GM19397 (cell line): Measurements from ENCODE around the gene GTF2H4.

Source experiments
- ATAC-seq: cut with Tn5 transposase; IDR thresholded peaks from one replicate; pipeline ENCODE4 v1.9.1; 2021; ENCODE audit warnings: mild to moderate bottlenecking, moderate library complexity; ENCODE audit not compliant: unreplicated experiment

The GTF2H4 gene

DNA sequence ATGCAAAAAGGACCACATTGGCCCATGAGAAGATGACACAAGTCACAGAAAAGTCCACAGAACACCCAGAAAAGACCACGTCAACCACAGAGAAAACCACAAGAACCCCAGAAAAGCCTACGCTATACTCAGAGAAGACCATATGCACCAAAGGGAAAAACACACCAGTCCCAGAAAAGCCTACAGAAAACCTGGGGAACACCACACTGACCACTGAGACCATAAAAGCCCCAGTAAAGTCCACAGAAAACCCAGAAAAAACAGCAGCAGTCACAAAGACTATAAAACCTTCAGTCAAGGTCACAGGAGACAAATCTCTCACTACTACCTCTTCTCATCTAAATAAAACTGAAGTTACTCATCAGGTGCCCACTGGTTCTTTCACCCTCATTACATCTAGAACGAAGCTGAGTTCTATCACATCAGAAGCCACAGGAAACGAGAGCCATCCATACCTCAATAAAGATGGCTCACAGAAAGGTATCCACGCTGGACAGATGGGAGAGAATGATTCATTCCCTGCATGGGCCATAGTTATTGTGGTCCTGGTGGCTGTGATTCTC, 44.0 kb downstream of the GTF2H4 start:
- no peak for ATAC-seq

DNA sequence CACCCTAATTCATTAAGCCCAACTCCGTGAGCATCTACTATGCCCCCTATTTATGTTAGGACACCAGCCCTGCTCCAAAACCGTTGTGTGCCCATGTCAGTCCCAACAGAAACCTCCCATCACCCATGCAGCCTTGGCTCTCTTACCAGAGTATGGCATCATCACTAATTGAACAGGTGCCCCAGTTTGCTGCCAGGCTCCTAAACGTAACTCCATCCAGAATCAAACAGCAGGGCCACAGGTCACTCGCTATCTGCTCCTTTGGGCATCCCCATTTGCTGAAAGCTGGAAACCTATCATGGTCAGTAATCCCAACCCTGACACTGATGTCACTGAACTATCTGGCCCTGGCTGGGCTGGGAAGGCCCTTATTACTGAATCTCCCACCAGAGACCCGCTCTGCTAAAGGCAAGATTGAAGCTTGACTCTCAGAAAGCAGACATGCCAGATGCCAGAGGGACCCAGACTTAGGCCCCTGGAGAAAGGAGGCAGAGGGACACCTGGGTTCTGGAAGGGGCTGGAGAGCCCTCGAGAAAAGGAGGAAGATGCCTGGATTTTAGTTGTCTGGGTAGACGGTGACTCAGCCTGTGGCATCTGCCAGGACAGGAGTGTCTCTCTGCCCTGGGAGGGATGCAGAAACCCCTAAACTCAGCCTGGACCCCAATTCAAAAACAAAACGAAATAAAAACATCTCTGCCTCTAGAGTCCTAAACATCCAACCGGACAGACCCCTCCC, 46.8 kb downstream of the GTF2H4 start:
- ATAC-seq, result no peak

DNA sequence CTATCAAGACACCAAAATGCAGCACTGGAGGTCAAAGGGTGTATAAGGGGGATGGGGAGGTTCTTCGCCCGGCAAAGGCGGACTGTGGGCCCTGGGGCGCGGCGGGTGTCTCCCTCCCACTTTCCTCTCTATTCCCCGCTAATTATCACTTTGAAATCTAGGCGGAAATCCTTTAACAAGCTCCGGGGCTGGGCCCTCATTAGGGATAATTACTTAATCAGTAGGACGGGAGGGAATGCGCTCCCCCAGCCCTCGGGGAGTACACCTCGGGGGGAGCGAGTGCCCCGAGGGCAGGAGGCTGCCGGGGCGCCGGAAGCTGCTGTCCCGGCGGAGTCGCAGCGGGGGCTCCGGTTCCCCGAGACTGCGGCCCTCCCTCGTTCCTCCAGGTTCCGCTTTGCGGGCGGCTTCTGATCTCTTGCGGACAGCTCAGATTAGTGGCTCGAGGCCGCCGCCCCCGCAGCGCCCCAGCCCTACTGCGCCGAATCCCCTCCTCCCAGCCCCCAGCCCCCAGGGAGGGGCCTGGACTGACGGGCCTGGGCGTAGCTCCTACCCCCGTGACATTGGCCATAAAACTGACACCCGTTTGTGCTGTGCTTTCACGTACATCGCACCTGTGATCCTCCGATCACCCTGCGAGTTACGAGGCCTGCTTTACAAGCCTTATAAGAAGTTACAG, 47.5 kb downstream of the GTF2H4 start:
- peak; percentile 67 for ATAC-seq

DNA sequence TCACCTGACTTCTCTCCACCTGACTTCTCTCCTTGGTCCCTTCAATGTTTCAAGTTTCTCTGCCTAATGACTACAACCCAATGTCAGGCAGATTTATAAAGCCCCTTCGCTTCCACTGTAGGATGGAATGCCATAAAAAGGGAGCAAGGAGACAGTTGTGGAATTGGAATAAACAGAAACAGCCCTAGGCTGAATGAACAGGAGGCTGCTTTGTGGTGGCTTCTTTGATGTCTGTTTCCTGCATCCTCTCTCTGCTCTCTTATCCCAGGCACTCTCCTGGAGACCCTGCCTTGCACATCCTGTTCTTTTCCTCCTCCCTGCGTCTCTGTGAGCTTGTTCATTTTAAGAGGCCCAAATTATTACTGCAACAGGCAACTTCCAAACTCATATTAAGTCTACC, 49.7 kb downstream of the GTF2H4 start:
- no peak for ATAC-seq

DNA sequence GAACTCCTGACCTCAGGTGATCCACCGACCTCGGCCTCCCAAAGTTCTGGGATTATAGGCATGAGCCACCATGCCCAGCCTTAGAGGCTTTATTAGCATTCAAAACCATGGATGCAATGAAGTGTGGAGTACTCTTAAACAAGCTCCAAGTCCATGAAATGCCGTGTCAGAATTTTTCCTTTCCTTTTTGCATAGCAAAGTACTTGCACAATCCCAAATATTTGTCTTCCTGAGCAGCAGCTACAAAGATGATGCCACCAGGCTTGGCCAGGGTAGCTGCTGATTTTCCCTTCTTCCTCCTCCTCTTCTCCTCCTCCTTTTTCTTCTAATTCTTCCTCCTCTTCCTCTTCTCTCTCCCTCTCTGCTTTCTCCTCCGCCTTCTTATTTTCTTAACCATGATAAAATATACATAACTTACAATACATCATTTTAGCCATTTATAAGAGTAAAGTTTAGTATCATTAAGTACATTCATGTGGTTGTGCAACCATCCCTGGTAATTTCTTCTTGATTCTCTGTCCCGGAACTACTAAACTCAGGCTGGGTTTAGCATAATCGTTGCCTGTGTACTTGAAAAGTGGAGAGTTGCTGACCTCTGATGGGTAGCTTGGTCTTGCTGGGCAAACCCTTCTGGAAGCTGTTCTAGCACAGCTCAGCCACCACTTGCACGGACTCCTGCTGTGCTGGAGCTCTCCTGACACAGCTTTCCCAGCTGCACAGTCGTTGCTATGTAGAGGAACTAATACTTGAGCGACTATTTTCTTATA, 53.1 kb downstream of the GTF2H4 start:
- no peak for ATAC-seq

DNA sequence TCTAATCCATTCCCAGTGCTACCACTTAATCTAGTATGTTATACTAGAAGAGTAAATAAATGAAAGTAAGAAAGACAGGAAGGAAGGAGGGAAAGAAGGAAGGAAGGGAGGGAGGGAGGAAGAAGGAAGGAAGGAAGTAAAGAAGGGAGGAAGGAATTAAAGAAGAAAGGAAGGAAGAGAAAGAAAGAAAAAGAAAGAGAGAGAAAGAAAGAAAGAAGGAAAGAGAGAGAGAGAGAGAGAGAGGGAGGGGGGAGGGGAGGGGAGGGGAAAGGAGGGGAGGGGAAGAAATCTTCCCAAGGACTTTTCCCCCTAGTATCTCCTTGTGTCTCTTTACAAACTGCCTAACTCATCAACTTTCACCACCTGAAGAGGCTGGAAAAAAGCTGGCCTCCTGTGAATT, 54.7 kb downstream of the GTF2H4 start:
- ATAC-seq, result no peak

DNA sequence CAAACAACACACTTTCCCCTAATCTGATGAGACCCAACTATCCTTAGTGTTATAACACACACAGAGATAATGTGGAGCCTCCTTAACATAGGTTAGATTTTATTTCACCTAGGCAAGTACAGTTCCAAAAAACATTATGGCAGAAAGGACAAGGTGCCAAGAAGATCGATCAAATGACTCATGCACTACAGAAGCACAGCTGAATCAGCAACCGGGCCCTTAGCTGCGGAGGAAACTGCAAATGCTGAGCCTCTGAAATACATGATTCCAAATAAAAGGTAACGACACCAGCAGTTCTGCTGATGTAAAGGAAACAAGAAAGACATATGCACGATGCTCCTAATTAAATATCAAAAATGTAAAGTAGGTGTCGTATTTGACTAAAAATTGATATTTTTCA, 55.6 kb downstream of the GTF2H4 start:
- no peak for ATAC-seq
